OCI-LY7 (cell line): Measurements from ENCODE around the gene GNG13. TPM values are rescaled to one million over a fixed set of nuclear protein-coding genes. Genes with fewer than 3 reads are reported as not detected.

Experiments
- BruUV-seq: library from RNA; stranded (reverse); fragments of 400-500 nt; replicated peaks from 2 replicates; lab custom pipeline; 2021; lab: Mats Ljungman, UMichigan
- CTCF ChIA-PET: fragments of 300-600 bp; sonication (Branson Sonifier 250); formaldehyde crosslinking; loops from one replicate; lab custom pipeline; 2022; ENCODE audit warnings: antibody characterized with exemption; ENCODE audit not compliant: unreplicated experiment; lab: Charles Lee
- POLR2A ChIA-PET: fragments of 300-600 bp; sonication (Branson Sonifier 250); formaldehyde crosslinking; loops from one replicate; lab custom pipeline; 2022; ENCODE audit warnings: antibody characterized with exemption; lab: Charles Lee
- DNase-seq: peaks from one replicate; pipeline ENCODE4 v3.0.0-alpha.2; 2015; ENCODE audit warnings: low spot score
- H2AFZ ChIP-seq: fragments of 200-600 bp; sonication (generic), shearing (Covaris generic); 2 replicates; pipeline ENCODE4 v1.6.1; 2014; ENCODE audit warnings: mild to moderate bottlenecking, antibody characterized with exemption, low read length, moderate library complexity
- H3K27ac ChIP-seq: fragments of 200-600 bp; sonication (generic); 2 replicates; pipeline ENCODE4 v1.5.1; 2014; ENCODE audit warnings: mixed run types, low read depth, mild to moderate bottlenecking, moderate library complexity, low read length, inconsistent platforms; ENCODE audit not compliant: poor library complexity, severe bottlenecking
- H3K36me3 ChIP-seq: fragments of 200-600 bp; sonication (generic); 2 replicates; pipeline ENCODE4 v1.6.1; 2014; ENCODE audit warnings: mild to moderate bottlenecking, antibody characterized with exemption, low read length, moderate library complexity, mixed read lengths; ENCODE audit not compliant: insufficient read depth
- H3K4me1 ChIP-seq: fragments of 200-600 bp; sonication (generic); 2 replicates; pipeline ENCODE4 v1.5.1; 2014; ENCODE audit warnings: mild to moderate bottlenecking, low read length; ENCODE audit not compliant: insufficient read depth, poor library complexity, severe bottlenecking
- H3K4me2 ChIP-seq: fragments of 200-600 bp; sonication (generic); 2 replicates; pipeline ENCODE4 v1.6.1; 2014; ENCODE audit warnings: mild to moderate bottlenecking, low read length
- H3K4me3 ChIP-seq: fragments of 200-600 bp; sonication (generic); 2 replicates; pipeline ENCODE4 v1.5.1; 2014; ENCODE audit warnings: mild to moderate bottlenecking, low read depth, low read length; ENCODE audit not compliant: poor library complexity, severe bottlenecking
- H3K79me2 ChIP-seq: fragments of 200-600 bp; sonication (generic); 2 replicates; pipeline ENCODE4 v1.6.1; 2016; ENCODE audit warnings: low read depth, mild to moderate bottlenecking, low read length, moderate library complexity, mixed read lengths; ENCODE audit not compliant: insufficient read depth
- H3K9me2 ChIP-seq: fragments of 200-600 bp; sonication (generic); 2 replicates; pipeline ENCODE4 v1.6.1; 2016; ENCODE audit warnings: mild to moderate bottlenecking, low read length, mixed read lengths; ENCODE audit not compliant: insufficient read depth
- H3K9me3 ChIP-seq: fragments of 200-600 bp; sonication (generic); 2 replicates; pipeline ENCODE4 v1.6.1; 2014; ENCODE audit warnings: mild to moderate bottlenecking, mixed run types, low read length, mixed read lengths
- H4K20me1 ChIP-seq: fragments of 200-600 bp; sonication (generic); 2 replicates; pipeline ENCODE4 v1.6.1; 2014; ENCODE audit warnings: mild to moderate bottlenecking, antibody characterized with exemption, low read length, moderate library complexity, mixed read lengths; ENCODE audit not compliant: insufficient read depth
- EZH2phosphoT487 ChIP-seq: fragments of 200-600 bp; sonication (generic); IDR thresholded peaks from 2 replicates; pipeline ENCODE4 v1.6.1; 2018; ENCODE audit warnings: low read depth, borderline replicate concordance, mild to moderate bottlenecking, mixed run types, antibody characterized with exemption, low read length, moderate library complexity, mixed read lengths
- intact Hi-C: fragments of 100-400 bp; cut with micrococcal nuclease; formaldehyde crosslinking; loops from one replicate; pipeline ENCODE4 v1.10.0; 2022; ENCODE audit not compliant: unreplicated experiment
- total RNA-seq, 2 experiments: library from RNA; depleted of rRNA in 1 of 2; stranded (reverse); fragments of >200 nt in 1 of 2; shearing (Covaris generic) in 1 of 2; gene quantifications; 2 replicates each; pipeline ENCODE4 v1.2.3, GENCODE V29; 2014 to 2022
- TF ChIP-seq, protein P1 (sequence below): fragments of 200-600 bp; sonication (generic); conservative IDR thresholded peaks from 2 replicates; pipeline ENCODE4 v1.5.1; 2014; ENCODE audit warnings: mild to moderate bottlenecking, antibody characterized with exemption, low read length, moderate library complexity, mixed read lengths

The GNG13 gene
- total RNA-seq, 2 experiments from 2014 or later: not detected

DNA sequence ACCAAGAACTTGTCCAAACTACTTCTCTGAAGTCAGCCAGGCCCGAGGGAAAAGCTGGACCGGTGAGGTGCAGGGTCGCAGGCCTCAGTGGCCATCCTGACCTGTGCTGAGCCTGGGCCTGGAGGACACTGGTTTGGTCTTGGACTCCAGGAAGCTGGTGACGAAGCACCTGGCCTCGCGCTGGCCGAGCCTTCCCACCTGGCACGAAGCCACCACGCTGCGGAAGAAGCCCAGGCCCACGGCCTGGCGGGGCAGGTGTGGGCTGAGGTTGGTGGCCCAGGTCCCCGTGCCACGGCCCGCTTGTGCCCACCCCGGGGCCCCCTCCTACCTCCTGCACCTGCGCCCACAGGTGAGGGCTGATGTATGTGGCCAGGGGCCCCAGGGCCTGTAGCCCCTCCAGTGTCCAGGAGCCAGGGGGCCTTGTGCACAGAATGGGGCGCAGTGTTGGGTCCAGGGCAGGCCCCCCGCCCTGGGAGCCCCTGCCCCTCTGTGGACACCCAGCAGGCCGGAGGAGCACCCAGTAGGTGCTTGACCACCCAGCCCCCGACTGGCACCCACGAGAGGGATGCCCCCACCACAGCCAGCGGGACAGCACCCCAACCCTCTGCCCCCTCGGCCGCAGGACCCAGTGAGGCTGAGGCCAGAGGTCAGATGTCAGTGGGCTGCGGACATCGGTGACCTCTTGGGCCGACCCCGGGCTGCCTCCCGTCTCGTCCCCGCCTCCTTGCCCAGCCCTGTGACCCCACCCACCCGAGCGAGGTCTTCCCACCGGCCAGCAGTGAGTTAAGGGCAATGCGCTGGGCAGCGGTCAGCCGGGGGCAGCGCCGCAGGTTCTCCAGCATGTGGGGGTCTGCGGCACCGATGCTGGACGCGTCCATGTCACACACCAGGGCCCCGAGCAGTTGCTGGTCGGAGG is 26.2 kb downstream of the GNG13 start:
- no TSS peak for BruUV-seq
- intact Hi-C loops: no loop called here

DNA sequence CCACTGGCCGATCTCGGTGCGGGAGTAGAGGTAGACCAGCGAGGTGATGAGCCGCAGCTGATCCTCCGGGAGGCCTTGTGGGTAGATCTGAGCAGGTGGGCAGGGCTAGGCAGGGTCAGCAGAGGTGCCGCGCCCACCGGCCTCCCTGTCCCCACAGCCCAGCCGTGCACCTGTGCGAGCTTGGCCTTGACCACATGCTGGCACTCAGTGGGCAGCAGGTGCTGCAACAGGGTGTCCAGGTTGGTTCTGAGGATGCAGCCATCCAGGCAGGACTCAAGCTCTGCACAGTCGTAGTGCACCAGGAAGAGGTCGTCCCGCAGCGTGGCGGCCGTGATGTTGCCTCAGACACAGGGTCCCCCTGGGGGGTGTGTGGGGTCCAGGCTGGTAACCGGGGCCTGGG is 27.6 kb downstream of the GNG13 start:
- CTCF ChIA-PET: no interaction called here
- H3K4me3 ChIP-seq: no peak overlapping the region
- H4K20me1 ChIP-seq: no peaks in the 10 kb centered on the region
- DNase-seq: no peak
- no peak overlapping the region for H3K4me2 ChIP-seq
- no peak overlapping the region for H2AFZ ChIP-seq
- H3K9me2 ChIP-seq: no peaks in the 10 kb centered on the region
- TF ChIP-seq, protein P1, sequence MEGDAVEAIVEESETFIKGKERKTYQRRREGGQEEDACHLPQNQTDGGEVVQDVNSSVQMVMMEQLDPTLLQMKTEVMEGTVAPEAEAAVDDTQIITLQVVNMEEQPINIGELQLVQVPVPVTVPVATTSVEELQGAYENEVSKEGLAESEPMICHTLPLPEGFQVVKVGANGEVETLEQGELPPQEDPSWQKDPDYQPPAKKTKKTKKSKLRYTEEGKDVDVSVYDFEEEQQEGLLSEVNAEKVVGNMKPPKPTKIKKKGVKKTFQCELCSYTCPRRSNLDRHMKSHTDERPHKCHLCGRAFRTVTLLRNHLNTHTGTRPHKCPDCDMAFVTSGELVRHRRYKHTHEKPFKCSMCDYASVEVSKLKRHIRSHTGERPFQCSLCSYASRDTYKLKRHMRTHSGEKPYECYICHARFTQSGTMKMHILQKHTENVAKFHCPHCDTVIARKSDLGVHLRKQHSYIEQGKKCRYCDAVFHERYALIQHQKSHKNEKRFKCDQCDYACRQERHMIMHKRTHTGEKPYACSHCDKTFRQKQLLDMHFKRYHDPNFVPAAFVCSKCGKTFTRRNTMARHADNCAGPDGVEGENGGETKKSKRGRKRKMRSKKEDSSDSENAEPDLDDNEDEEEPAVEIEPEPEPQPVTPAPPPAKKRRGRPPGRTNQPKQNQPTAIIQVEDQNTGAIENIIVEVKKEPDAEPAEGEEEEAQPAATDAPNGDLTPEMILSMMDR: no peak
- TF ChIP-seq EZH2phosphoT487: no peak
- H3K4me1 ChIP-seq: no peaks in the 10 kb centered on the region
- no peaks in the 10 kb centered on the region for H3K36me3 ChIP-seq
- H3K9me3 ChIP-seq: no peaks in the 10 kb centered on the region
- intact Hi-C loops: no loop called here
- no peak overlapping the region for H3K27ac ChIP-seq
- H3K79me2 ChIP-seq: no peaks in the 10 kb centered on the region
- POLR2A ChIA-PET: interaction anchor here (0.6 to 0.7 kb wide), 2 partner anchors 10 to 58 kb away, joined by 4 to 6 read pairs; partner anchors contain the start of gene METRN
- no TSS peak for BruUV-seq

More for the DNA sequence above, 26.2 kb downstream of the GNG13 start:
- TF ChIP-seq, protein P1: no peak
- TF ChIP-seq EZH2phosphoT487: no peak
- Histone ChIP-seq H3K36me3 (no peaks in the 10 kb centered on the region), H3K27ac (no peak overlapping the region), H3K4me2 (no peak overlapping the region), H4K20me1 (no peaks in the 10 kb centered on the region), H3K9me3 (no peaks in the 10 kb centered on the region), H3K4me3 (no peak overlapping the region), H3K4me1 (no peaks in the 10 kb centered on the region), H3K9me2 (no peaks in the 10 kb centered on the region), H2AFZ (no peak overlapping the region), H3K79me2 (no peaks in the 10 kb centered on the region)
- no peak for DNase-seq
- CTCF ChIA-PET: no interaction called here
- POLR2A ChIA-PET: interaction anchor here (0.7 kb wide), 1 partner anchor 326 kb away, joined by 3 read pairs; no protein-coding TSS in a partner anchor

DNA sequence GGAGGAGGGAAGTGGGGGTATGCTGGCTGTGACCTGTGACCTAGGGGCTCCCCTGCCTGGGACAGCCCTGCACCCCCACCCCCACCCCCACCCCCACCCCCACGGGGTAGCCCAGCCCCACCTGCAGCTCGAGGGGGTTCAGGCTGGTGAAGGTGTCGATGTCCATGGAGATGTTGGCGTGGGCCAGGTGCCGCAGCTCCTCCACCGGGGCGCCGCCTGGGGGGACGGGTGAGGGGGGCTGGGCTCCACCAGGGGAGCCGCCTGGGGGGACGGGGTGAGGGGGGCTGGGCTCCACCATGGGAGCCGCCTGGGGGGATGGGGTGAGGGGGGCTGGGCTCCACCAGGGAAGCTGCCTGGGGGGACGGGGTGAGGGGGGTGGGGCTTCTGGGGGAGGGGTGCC is 30.1 kb downstream of the GNG13 start:
- DNase-seq: no peak
- no TSS peak for BruUV-seq
- H3K9me2 ChIP-seq: no peaks in the 10 kb centered on the region
- no peaks in the 10 kb centered on the region for H3K36me3 ChIP-seq
- intact Hi-C loops: no loop called here
- H3K27ac ChIP-seq: no peak overlapping the region
- H3K4me2 ChIP-seq: no peak overlapping the region
- ChIA-PET CTCF (no interaction called here), POLR2A (no interaction called here)
- H3K4me1 ChIP-seq: no peaks in the 10 kb centered on the region
- no peak overlapping the region for H2AFZ ChIP-seq
- H4K20me1 ChIP-seq: no peaks in the 10 kb centered on the region
- H3K79me2 ChIP-seq: no peaks in the 10 kb centered on the region
- no peak overlapping the region for H3K4me3 ChIP-seq
- TF ChIP-seq EZH2phosphoT487: no peak
- TF ChIP-seq, protein P1: no peak
- H3K9me3 ChIP-seq: no peaks in the 10 kb centered on the region
